Melanocyte of skin (primary cell): ENCODE measurements around the gene MTRFR. TPM values are rescaled to one million over a fixed set of nuclear protein-coding genes. Genes with fewer than 3 reads are reported as not detected.

ENCODE experiments used
- small RNA-seq, 2 donors: library from RNA; depleted of rRNA; stranded (forward); fragments of <200 nt; gene quantifications; one replicate each; pipeline ENCODE3, GENCODE V24; 2012
- total RNA-seq, 2 donors: library from RNA; depleted of rRNA; stranded (reverse); fragments of >200 nt; gene quantifications; 2 replicates each; pipeline ENCODE4 v1.2.3, GENCODE V29; 2012

Gene MTRFR
- 1 to 10 TPM; 6.7 to 7.2 TPM for total RNA-seq

DNA sequence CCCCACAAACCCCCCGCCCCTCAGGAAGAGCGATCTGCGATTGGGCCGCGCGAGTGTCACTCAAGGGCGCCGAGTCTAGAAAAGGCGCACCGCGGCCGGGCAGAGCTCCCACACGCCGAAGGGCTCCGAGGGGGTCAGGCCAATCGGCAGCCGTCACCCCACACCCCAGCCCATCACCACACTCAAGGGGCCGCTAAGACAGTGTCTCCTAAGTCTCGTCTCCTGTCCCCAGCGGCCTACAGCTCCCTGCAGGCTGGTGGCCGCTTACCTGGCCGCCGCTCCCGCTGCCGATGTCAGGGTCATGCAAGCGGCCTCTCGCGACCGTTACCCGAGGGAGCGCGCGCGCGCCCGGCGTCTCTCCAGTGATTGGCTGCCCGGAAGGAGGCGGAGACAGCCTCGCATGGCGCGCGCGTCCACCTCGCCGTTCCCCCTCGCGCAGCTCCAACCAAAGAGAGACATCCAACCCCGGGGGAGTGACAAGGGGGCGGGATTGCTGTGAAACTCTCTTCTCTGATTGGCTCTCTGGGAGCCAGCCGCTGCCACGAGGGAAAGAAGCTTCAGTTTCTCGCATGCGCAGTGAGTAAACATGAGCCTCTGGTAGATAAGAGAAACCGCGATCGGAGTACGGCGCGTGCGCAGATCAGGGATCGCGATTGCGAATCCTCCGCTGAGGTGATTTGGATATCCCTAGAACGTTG is at the start of gene MTRFR, which contains the start of gene MPHOSPH9:
Gene MTRFR (plus strand): TSS at position 630 of the 698 bp plus-strand sequence. CDS start 20,239 bp downstream, outside the sequence.
Gene MPHOSPH9 (minus strand): TSS at position 335 of the 698 bp plus-strand sequence. CDS start 2,777 bp downstream, outside the sequence.

Small RNAs within 50 kb of the gene (small RNA-seq; reads per million reads assigned to genes)
- gene RNA5SP375, result 0 reads per million in 2 donors

Other genes starting within 250 kb of the MTRFR start
- gene PITPNM2, start 82.3 kb upstream of the MTRFR start, total RNA-seq, result 1 to 10 TPM; 1.7 to 5.3 TPM
- 10 to 100 TPM; 33.0 to 50.0 TPM for gene MPHOSPH9, start 295 bp upstream of the MTRFR start, total RNA-seq
- 100 to 1,000 TPM; 155 to 225 TPM for gene CDK2AP1, start 38.4 kb downstream of the MTRFR start, total RNA-seq
- gene SBNO1, start 131.4 kb downstream of the MTRFR start, total RNA-seq, result 10 to 100 TPM; 21.0 to 22.4 TPM
- 10 to 100 TPM; 29.9 to 42.3 TPM for gene KMT5A, start 150.7 kb downstream of the MTRFR start, total RNA-seq
- 1 to 10 TPM; 1.0 to 2.0 TPM for gene RILPL2, start 203.2 kb downstream of the MTRFR start, total RNA-seq
- gene SNRNP35, start 224.7 kb downstream of the MTRFR start, total RNA-seq, result 10 to 100 TPM; 12.0 to 16.0 TPM